ENCODE results near the gene SEZ6.

Gene SEZ6

GRCh38 chr17:28953444-28954118 is 52.3 kb downstream of the SEZ6 start:
- DNase-seq (ENCODE audit: low read depth), result peak; percentile 33

GRCh38 chr17:28951991-28952975 is 53.5 kb downstream of the SEZ6 start:
- peak; percentile 90 for DNase-seq (ENCODE audit: low read depth)

- DNase-seq (ENCODE audit: low read depth), result peak; percentile 100
Observed at GRCh38 chr17:28951428-28951990, 54.3 kb downstream of the SEZ6 start, which contains the start of gene PHF12. TSS of gene PHF12 (minus strand) at chr17:28951518. CDS start at chr17:28950960, 558 bp downstream.

- no peak for DNase-seq (ENCODE audit: low read depth)
Observed at GRCh38 chr17:28950752-28951427, 54.9 kb downstream of the SEZ6 start.

GRCh38 chr17:28950017-28950751 is 55.6 kb downstream of the SEZ6 start:
- peak; percentile 33 for DNase-seq (ENCODE audit: low read depth)

GRCh38 chr17:28949185-28950016 is 56.4 kb downstream of the SEZ6 start:
- peak; percentile 23 for DNase-seq (ENCODE audit: low read depth)

- no peak for DNase-seq (ENCODE audit: low read depth)
Observed at GRCh38 chr17:28948873-28949184, 57.0 kb downstream of the SEZ6 start.

GRCh38 chr17:28948342-28948741 is 57.5 kb downstream of the SEZ6 start:
- no peak for DNase-seq (ENCODE audit: low read depth)

- DNase-seq (ENCODE audit: low read depth), result no peak
Observed at GRCh38 chr17:28947639-28948038, 58.2 kb downstream of the SEZ6 start.

GRCh38 chr17:28946239-28946638 is 59.6 kb downstream of the SEZ6 start:
- DNase-seq (ENCODE audit: low read depth), result no peak

GRCh38 chr17:28944862-28945741 is 60.7 kb downstream of the SEZ6 start:
- DNase-seq (ENCODE audit: low read depth), result no peak

GRCh38 chr17:28944343-28944742 is 61.5 kb downstream of the SEZ6 start:
- no peak for DNase-seq (ENCODE audit: low read depth)

GRCh38 chr17:28942925-28943324 is 62.9 kb downstream of the SEZ6 start:
- DNase-seq (ENCODE audit: low read depth), result no peak

GRCh38 chr17:28941251-28941650 is 64.6 kb downstream of the SEZ6 start:
- DNase-seq (ENCODE audit: low read depth), result no peak

GRCh38 chr17:28940675-28941074 is 65.2 kb downstream of the SEZ6 start:
- no peak for DNase-seq (ENCODE audit: low read depth)

GRCh38 chr17:28940142-28940541 is 65.7 kb downstream of the SEZ6 start:
- no peak for DNase-seq (ENCODE audit: low read depth)

GRCh38 chr17:28938552-28938951 is 67.3 kb downstream of the SEZ6 start:
- DNase-seq (ENCODE audit: low read depth), result no peak

GRCh38 chr17:28937044-28937729 is 68.6 kb downstream of the SEZ6 start:
- DNase-seq (ENCODE audit: low read depth), result no peak
